Epidermal melanocyte (primary cell): ENCODE measurements around the gene CDC42EP5.

ENCODE experiments used
- DNase-seq: peaks from one replicate; pipeline ENCODE4 v3.0.0; 2011; ENCODE audit warnings: low spot score; ENCODE audit not compliant: insufficient read length

Gene CDC42EP5

GRCh38 chr19:54428323-54429175 lies 44.5 kb downstream of the CDC42EP5 start:
- no peak for DNase-seq

GRCh38 chr19:54427586-54427985 lies 45.5 kb downstream of the CDC42EP5 start:
- DNase-seq: peak; percentile 10

GRCh38 chr19:54426291-54426931 lies 46.7 kb downstream of the CDC42EP5 start:
- DNase-seq: peak; percentile 9

- no peak for DNase-seq
Measured at GRCh38 chr19:54425382-54425723, 47.7 kb downstream of the CDC42EP5 start.

GRCh38 chr19:54424660-54425381 lies 48.3 kb downstream of the CDC42EP5 start:
- DNase-seq: peak; percentile 10

GRCh38 chr19:54424201-54424600 lies 48.9 kb downstream of the CDC42EP5 start:
- DNase-seq: peak; percentile 6

- peak; percentile 11 for DNase-seq
Measured at GRCh38 chr19:54422136-54422535, 51.0 kb downstream of the CDC42EP5 start.

- DNase-seq: peak; percentile 4
Measured at GRCh38 chr19:54421521-54421920, 51.6 kb downstream of the CDC42EP5 start.

GRCh38 chr19:54421169-54421516 lies 52.0 kb downstream of the CDC42EP5 start:
- no peak for DNase-seq

GRCh38 chr19:54420383-54421168 lies 52.5 kb downstream of the CDC42EP5 start:
- peak; percentile 49 for DNase-seq

GRCh38 chr19:54420068-54420382 lies 53.1 kb downstream of the CDC42EP5 start:
- no peak for DNase-seq

- peak; percentile 12 for DNase-seq
Measured at GRCh38 chr19:54418930-54419800, 53.9 kb downstream of the CDC42EP5 start.

- peak; percentile 42 for DNase-seq
Measured at GRCh38 chr19:54418030-54418929, 54.8 kb downstream of the CDC42EP5 start.

GRCh38 chr19:54416695-54417491 lies 56.2 kb downstream of the CDC42EP5 start:
- DNase-seq: peak; percentile 9

- DNase-seq: peak; percentile 17
Measured at GRCh38 chr19:54415901-54416673, 57.0 kb downstream of the CDC42EP5 start.

- DNase-seq: peak; percentile 15
Measured at GRCh38 chr19:54415208-54415900, 57.7 kb downstream of the CDC42EP5 start, which contains the start of gene TTYH1. Gene TTYH1, plus strand, starts transcription at chr19:54415464. Its CDS starts 89 bp downstream, at chr19:54415553.
